GM12878 (cell line): Measurements from ENCODE around the gene EP400. TPM values are rescaled to one million over a fixed set of nuclear protein-coding genes. Genes with fewer than 3 reads are reported as not detected.

Experiments
- ATAC-seq: fragments of 200-7000 bp; cut with Tn5 transposase; 3 replicates; pipeline ENCODE4 v1.9.1; 2020; ENCODE audit warnings: mild to moderate bottlenecking, moderate library complexity
- BruUV-seq: library from RNA; stranded (reverse); fragments of 400-500 nt; replicated peaks from 2 replicates; lab custom pipeline; 2021; lab: Mats Ljungman, UMichigan
- CTCF ChIA-PET: fragments of 300-600 bp; sonication (Branson Sonifier 250); formaldehyde crosslinking; extraction: SDS; loops from one replicate; lab custom pipeline; 2021; ENCODE audit warnings: inconsistent platforms; lab: Yijun Ruan, JAX
- POLR2A ChIA-PET: fragments of 350-600 bp; formaldehyde crosslinking; extraction: SDS; loops from one replicate; lab custom pipeline; 2021; ENCODE audit warnings: inconsistent platforms; lab: Charles Lee
- RAD21 ChIA-PET: fragments of 300-600 bp; sonication (Branson Sonifier 250); formaldehyde crosslinking; loops from one replicate; lab custom pipeline; 2023; ENCODE audit warnings: antibody characterized with exemption; ENCODE audit not compliant: unreplicated experiment; lab: Charles Lee
- SMC1A ChIA-PET: fragments of 300-600 bp; sonication (Branson Sonifier 250); formaldehyde crosslinking; loops from one replicate; lab custom pipeline; 2023; ENCODE audit not compliant: unreplicated experiment, uncharacterized antibody; lab: Charles Lee
- DNase-seq: peaks from one replicate; pipeline ENCODE4 v3.0.0-alpha.2; 2011; ENCODE audit warnings: low read depth, low spot score
- FAIRE-seq: peaks from 3 replicates; lab custom pipeline; 2011; peaks lifted over from hg19 to GRCh38; lab: Jason Lieb, UNC
- H2AFZ ChIP-seq: 2 replicates; pipeline ENCODE4 v1.6.0; 2011; ENCODE audit warnings: low read depth, low read length, control low read depth; ENCODE audit not compliant: control insufficient read depth
- H3K27ac ChIP-seq: 2 replicates; pipeline ENCODE4 v1.5.1; 2011; ENCODE audit warnings: control low read depth; ENCODE audit not compliant: control insufficient read depth, insufficient read depth
- H3K27me3 ChIP-seq, 2 experiments: replicated peaks in 1 of 2; 2 replicates each; pipeline versions ENCODE4 v1.6.0 to v1.6.1; 2011; ENCODE audit warnings: low read length in 1 of 2; ENCODE audit not compliant: control insufficient read depth in 2 of 2, insufficient read depth in 2 of 2
- H3K36me3 ChIP-seq, 2 experiments: 2 replicates each; pipeline ENCODE4 v1.5.1; 2011; ENCODE audit warnings: low read length in 1 of 2; ENCODE audit not compliant: control insufficient read depth in 2 of 2, insufficient read depth in 2 of 2
- H3K4me1 ChIP-seq: 2 replicates; pipeline ENCODE4 v1.6.1; 2011; ENCODE audit warnings: mild to moderate bottlenecking, low read length, moderate library complexity, mixed read lengths; ENCODE audit not compliant: control insufficient read depth, insufficient read depth
- H3K4me2 ChIP-seq: 2 replicates; pipeline ENCODE4 v1.6.0; 2011; ENCODE audit warnings: control low read depth; ENCODE audit not compliant: control insufficient read depth, insufficient read depth
- H3K4me3 ChIP-seq: fragments of 200-600 bp; sonication (generic); 2 replicates; pipeline ENCODE4 v1.5.1; 2016
- H3K79me2 ChIP-seq: 2 replicates; pipeline ENCODE4 v1.6.0; 2011; ENCODE audit warnings: low read length; ENCODE audit not compliant: control insufficient read depth, insufficient read depth
- H3K9ac ChIP-seq: 2 replicates; pipeline ENCODE4 v1.8.0; 2011; ENCODE audit warnings: low read length, control low read depth, mixed read lengths; ENCODE audit not compliant: control insufficient read depth, insufficient read depth
- H3K9me3 ChIP-seq: replicated peaks from 3 replicates; pipeline ENCODE4 v1.5.1; 2011; ENCODE audit warnings: mild to moderate bottlenecking, low read length; ENCODE audit not compliant: control insufficient read depth, insufficient read depth
- H4K20me1 ChIP-seq: 2 replicates; pipeline ENCODE4 v1.6.0; 2011; ENCODE audit not compliant: control insufficient read depth, insufficient read depth
- BMI1 ChIP-seq: fragments of 450-650 bp; IDR thresholded peaks from 2 replicates; pipeline ENCODE4 v1.6.1; 2016; ENCODE audit warnings: mild to moderate bottlenecking, moderate library complexity, borderline replicate concordance
- CREM ChIP-seq: IDR thresholded peaks from 2 replicates; pipeline ENCODE4 v1.6.1; 2014; ENCODE audit warnings: antibody characterized with exemption, low read depth
- DPF2 ChIP-seq: fragments of 450-650 bp; IDR thresholded peaks from 2 replicates; pipeline ENCODE4 v1.6.1; 2017; ENCODE audit warnings: mild to moderate bottlenecking
- EZH2 ChIP-seq: IDR thresholded peaks from 2 replicates; pipeline ENCODE4 v1.6.1; 2012; ENCODE audit warnings: low read depth, mild to moderate bottlenecking, control low read depth, inconsistent platforms, low read length, borderline replicate concordance; ENCODE audit not compliant: control insufficient read depth
- NFYB ChIP-seq: IDR thresholded peaks from 2 replicates; pipeline ENCODE4 v1.6.1; 2011; ENCODE audit warnings: low read depth, mild to moderate bottlenecking, low read length, improper control_type of control experiment, moderate library complexity; ENCODE audit not compliant: insufficient read depth
- PML ChIP-seq: IDR thresholded peaks from 2 replicates; pipeline ENCODE4 v1.6.1; 2012; ENCODE audit warnings: low read length, inconsistent platforms
- RAD51 ChIP-seq: fragments of 450-650 bp; IDR thresholded peaks from 2 replicates; pipeline ENCODE4 v1.6.1; 2016; ENCODE audit warnings: moderate library complexity, mild to moderate bottlenecking, inconsistent platforms
- RUNX3 ChIP-seq: IDR thresholded peaks from 2 replicates; pipeline ENCODE4 v1.6.1; 2012; ENCODE audit warnings: low read length, inconsistent platforms
- SP1 ChIP-seq: IDR thresholded peaks from one replicate; pipeline ENCODE4 v1.6.1; 2011; ENCODE audit warnings: low read depth, low read length
- SPI1 ChIP-seq: IDR thresholded peaks from 2 replicates; pipeline ENCODE4 v1.6.1; 2011; ENCODE audit warnings: low read depth, mild to moderate bottlenecking, low read length, moderate library complexity, borderline replicate concordance; ENCODE audit not compliant: insufficient read depth
- YY1 ChIP-seq: IDR thresholded peaks from 2 replicates; pipeline ENCODE4 v1.6.1; 2011; ENCODE audit warnings: low read depth, mild to moderate bottlenecking, low read length
- ZNF217 ChIP-seq: fragments of 450-650 bp; IDR thresholded peaks from 2 replicates; pipeline ENCODE4 v1.6.1; 2017; ENCODE audit warnings: antibody characterized with exemption, mild to moderate bottlenecking
- WGBS: methylation state at CpG from one replicate; pipeline ENCODE4 v1.1.6; 2016; ENCODE audit warnings: low lambda C conversion rate; ENCODE audit not compliant: insufficient replicate concordance, insufficient coverage; ENCODE audit errors: missing lambda C conversion rate; 5-methylcytosine and 5-hydroxymethylcytosine counted together
- in situ Hi-C: fragments of 300-500 bp; cut with MboI; formaldehyde crosslinking; loops from 9 replicates; pipeline ENCODE4 v1.14.3; 2018; ENCODE audit warnings: mixed read lengths
- intact Hi-C: fragments of 100-400 bp; cut with micrococcal nuclease; formaldehyde crosslinking; loops from one replicate; pipeline ENCODE4 v1.14.2; 2022; ENCODE audit not compliant: unreplicated experiment
- polyA plus RNA-seq, 11 experiments: library from polyadenylated mRNA; depleted of rRNA in 4 of 11; unstranded in 6 of 11; stranded (reverse) in 5 of 11; fragments of >200 nt; fragmentation: Nextera tagmentation in 4 of 11; fragmentation: Illumina TruSeq in 1 of 11; extraction: Ambion mirVana in 4 of 11; extraction: Trizol in 1 of 11; gene quantifications; 1 replicate in 1 of 11; 2 replicates in 10 of 11; pipeline versions ENCODE4 v1.2.1 to v1.2.3, GENCODE V29; 2011 to 2016; ENCODE audit warnings: inconsistent platforms in 2 of 11, missing spikeins in 2 of 11, low read depth in 1 of 11
- total RNA-seq, 4 experiments: library from RNA; depleted of rRNA in 3 of 4; stranded (reverse); fragments of >200 nt in 3 of 4; fragmentation: Illumina TruSeq in 1 of 4; extraction: Trizol in 1 of 4; gene quantifications; 2 replicates each; pipeline versions ENCODE4 v1.2.1 to v1.2.3, GENCODE V29; 2013 to 2021
- TF ChIP-seq, protein P1 (sequence below): fragments of 450-650 bp; IDR thresholded peaks from 2 replicates; pipeline ENCODE4 v1.6.1; 2017; ENCODE audit warnings: mild to moderate bottlenecking, moderate library complexity
- TF ChIP-seq, protein P2 (sequence below): IDR thresholded peaks from 2 replicates; pipeline ENCODE4 v1.6.1; 2011; ENCODE audit warnings: borderline replicate concordance, low read depth, mild to moderate bottlenecking, moderate library complexity, low read length; ENCODE audit not compliant: insufficient read depth, poor library complexity, severe bottlenecking
- TF ChIP-seq, protein P3 (sequence below): fragments of 450-650 bp; IDR thresholded peaks from 2 replicates; pipeline ENCODE4 v1.6.1; 2018; ENCODE audit warnings: borderline replicate concordance, mild to moderate bottlenecking; ENCODE audit not compliant: partially characterized antibody
- TF ChIP-seq, protein P4 (sequence below): fragments of 450-650 bp; IDR thresholded peaks from 2 replicates; pipeline ENCODE4 v1.6.1; 2016; ENCODE audit warnings: mild to moderate bottlenecking

EP400 gene
- total and polyA plus RNA-seq, 10 of the 15 experiments (the other 5 are each of a cell fraction or from before 2014, with no cell fraction given) = 3.8 to 44.2 (median 8.4) TPM

DNA sequence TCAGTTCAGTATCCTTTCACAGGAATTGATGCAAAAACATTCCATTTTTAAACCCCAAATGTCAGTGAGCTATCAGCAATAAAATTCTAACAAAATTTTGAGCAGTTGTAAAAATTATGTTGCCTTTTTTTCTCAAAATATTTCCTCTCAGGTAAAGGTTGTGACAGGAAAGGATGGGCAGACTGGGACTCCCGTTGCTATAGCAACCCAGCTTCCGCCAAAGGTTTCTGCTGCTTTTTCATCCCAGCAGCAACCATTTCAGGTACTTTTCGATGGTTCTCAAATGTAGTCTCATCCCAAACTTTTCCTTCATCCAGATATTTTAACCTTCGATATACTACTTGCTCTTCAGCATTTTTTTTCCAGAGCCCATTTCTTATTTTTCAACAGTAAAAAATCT is 13.6 kb downstream of the EP400 start:
- no peak for DNase-seq
- Histone ChIP-seq H3K27me3 (no peaks in the 10 kb centered on the region), H3K4me2 (no peak overlapping the region), H3K27ac (no peak overlapping the region), H3K36me3 (peaks cover 0 to 5% of the 10 kb centered on the region in 2 experiments; a peak in 3 of 4 replicates), H2AFZ (no peak overlapping the region), H3K9me3 (no peaks in the 10 kb centered on the region), H3K79me2 (peaks cover 26% of the 10 kb centered on the region), H3K9ac (no peak overlapping the region), H4K20me1 (no peaks in the 10 kb centered on the region; the same call in 1 of the 2 replicates), H3K4me3 (no peak overlapping the region), H3K4me1 (no peaks in the 10 kb centered on the region)
- SMC1A ChIA-PET = interaction anchor here (1.8 kb wide), 1 partner anchor 9 kb away, joined by 7 read pairs; no protein-coding TSS in a partner anchor
- RAD21 ChIA-PET = no interaction called here
- CTCF ChIA-PET = interaction anchor here (1.3 kb wide), 1 partner anchor 9 kb away, joined by 4 read pairs; no protein-coding TSS in a partner anchor
- FAIRE-seq = peak; percentile 23
- BruUV-seq = TSS peak; percentile 15
- WGBS = 62% methylated on average over 4 of the region's 4 CpGs
- POLR2A ChIA-PET = interaction anchor here (1.3 kb wide), 1 partner anchor 11 kb away, joined by 4 read pairs; no protein-coding TSS in a partner anchor
- intact Hi-C loops = no loop called here
- in situ Hi-C loops = no loop called here
- ATAC-seq = no peak
- TF ChIP-seq, protein P1, sequence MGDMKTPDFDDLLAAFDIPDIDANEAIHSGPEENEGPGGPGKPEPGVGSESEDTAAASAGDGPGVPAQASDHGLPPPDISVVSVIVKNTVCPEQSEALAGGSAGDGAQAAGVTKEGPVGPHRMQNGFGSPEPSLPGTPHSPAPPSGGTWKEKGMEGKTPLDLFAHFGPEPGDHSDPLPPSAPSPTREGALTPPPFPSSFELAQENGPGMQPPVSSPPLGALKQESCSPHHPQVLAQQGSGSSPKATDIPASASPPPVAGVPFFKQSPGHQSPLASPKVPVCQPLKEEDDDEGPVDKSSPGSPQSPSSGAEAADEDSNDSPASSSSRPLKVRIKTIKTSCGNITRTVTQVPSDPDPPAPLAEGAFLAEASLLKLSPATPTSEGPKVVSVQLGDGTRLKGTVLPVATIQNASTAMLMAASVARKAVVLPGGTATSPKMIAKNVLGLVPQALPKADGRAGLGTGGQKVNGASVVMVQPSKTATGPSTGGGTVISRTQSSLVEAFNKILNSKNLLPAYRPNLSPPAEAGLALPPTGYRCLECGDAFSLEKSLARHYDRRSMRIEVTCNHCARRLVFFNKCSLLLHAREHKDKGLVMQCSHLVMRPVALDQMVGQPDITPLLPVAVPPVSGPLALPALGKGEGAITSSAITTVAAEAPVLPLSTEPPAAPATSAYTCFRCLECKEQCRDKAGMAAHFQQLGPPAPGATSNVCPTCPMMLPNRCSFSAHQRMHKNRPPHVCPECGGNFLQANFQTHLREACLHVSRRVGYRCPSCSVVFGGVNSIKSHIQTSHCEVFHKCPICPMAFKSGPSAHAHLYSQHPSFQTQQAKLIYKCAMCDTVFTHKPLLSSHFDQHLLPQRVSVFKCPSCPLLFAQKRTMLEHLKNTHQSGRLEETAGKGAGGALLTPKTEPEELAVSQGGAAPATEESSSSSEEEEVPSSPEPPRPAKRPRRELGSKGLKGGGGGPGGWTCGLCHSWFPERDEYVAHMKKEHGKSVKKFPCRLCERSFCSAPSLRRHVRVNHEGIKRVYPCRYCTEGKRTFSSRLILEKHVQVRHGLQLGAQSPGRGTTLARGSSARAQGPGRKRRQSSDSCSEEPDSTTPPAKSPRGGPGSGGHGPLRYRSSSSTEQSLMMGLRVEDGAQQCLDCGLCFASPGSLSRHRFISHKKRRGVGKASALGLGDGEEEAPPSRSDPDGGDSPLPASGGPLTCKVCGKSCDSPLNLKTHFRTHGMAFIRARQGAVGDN = no peak
- TF ChIP-seq NFYB (no peak), BMI1 (no peak), PML (no peak), DPF2 (no peak), YY1 (no peak), EZH2 (no peak), RAD51 (no peak), SPI1 (no peak), CREM (no peak), SP1 (no peak), ZNF217 (no peak), RUNX3 (no peak)
- TF ChIP-seq, protein P2, sequence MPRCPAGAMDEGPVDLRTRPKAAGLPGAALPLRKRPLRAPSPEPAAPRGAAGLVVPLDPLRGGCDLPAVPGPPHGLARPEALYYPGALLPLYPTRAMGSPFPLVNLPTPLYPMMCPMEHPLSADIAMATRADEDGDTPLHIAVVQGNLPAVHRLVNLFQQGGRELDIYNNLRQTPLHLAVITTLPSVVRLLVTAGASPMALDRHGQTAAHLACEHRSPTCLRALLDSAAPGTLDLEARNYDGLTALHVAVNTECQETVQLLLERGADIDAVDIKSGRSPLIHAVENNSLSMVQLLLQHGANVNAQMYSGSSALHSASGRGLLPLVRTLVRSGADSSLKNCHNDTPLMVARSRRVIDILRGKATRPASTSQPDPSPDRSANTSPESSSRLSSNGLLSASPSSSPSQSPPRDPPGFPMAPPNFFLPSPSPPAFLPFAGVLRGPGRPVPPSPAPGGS = no peak
- TF ChIP-seq, protein P3, sequence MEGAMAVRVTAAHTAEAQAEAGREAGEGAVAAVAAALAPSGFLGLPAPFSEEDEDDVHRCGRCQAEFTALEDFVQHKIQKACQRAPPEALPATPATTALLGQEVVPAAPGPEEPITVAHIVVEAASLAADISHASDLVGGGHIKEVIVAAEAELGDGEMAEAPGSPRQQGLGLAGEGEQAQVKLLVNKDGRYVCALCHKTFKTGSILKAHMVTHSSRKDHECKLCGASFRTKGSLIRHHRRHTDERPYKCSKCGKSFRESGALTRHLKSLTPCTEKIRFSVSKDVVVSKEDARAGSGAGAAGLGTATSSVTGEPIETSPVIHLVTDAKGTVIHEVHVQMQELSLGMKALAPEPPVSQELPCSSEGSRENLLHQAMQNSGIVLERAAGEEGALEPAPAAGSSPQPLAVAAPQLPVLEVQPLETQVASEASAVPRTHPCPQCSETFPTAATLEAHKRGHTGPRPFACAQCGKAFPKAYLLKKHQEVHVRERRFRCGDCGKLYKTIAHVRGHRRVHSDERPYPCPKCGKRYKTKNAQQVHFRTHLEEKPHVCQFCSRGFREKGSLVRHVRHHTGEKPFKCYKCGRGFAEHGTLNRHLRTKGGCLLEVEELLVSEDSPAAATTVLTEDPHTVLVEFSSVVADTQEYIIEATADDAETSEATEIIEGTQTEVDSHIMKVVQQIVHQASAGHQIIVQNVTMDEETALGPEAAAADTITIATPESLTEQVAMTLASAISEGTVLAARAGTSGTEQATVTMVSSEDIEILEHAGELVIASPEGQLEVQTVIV = no peak
- TF ChIP-seq, protein P4, sequence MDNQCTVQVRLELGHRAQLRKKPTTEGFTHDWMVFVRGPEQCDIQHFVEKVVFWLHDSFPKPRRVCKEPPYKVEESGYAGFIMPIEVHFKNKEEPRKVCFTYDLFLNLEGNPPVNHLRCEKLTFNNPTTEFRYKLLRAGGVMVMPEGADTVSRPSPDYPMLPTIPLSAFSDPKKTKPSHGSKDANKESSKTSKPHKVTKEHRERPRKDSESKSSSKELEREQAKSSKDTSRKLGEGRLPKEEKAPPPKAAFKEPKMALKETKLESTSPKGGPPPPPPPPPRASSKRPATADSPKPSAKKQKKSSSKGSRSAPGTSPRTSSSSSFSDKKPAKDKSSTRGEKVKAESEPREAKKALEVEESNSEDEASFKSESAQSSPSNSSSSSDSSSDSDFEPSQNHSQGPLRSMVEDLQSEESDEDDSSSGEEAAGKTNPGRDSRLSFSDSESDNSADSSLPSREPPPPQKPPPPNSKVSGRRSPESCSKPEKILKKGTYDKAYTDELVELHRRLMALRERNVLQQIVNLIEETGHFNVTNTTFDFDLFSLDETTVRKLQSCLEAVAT = no peak
